Trophoblast cell (in vitro differentiated cells and primary cell): ENCODE data around the gene SLU7.
"Not testable (repeated sequence)": the region's sequence is repeated elsewhere in the genome, so short reads cannot be mapped to it uniquely, and the experiment has no call there.

Source experiments
- DNase-seq, 2 donors: peaks; one replicate each; pipeline ENCODE4 v3.0.0-alpha.2; 2016
- H2AFZ ChIP-seq: 2 replicates; pipeline ENCODE4 v1.6.1; 2013; ENCODE audit warnings: low read length, moderate library complexity, mild to moderate bottlenecking; ENCODE audit not compliant: insufficient read depth, poor library complexity
- H2AK5ac ChIP-seq: 2 replicates; pipeline ENCODE4 v1.6.1; 2013; ENCODE audit warnings: mild to moderate bottlenecking, low read length
- H2BK120ac ChIP-seq: 2 replicates; pipeline ENCODE4 v1.6.1; 2013; ENCODE audit warnings: low read length, mild to moderate bottlenecking, moderate library complexity; ENCODE audit not compliant: insufficient read depth, poor library complexity
- H2BK12ac ChIP-seq: 2 replicates; pipeline ENCODE4 v1.6.1; 2013; ENCODE audit warnings: mild to moderate bottlenecking, low read length, moderate library complexity
- H2BK5ac ChIP-seq: 2 replicates; pipeline ENCODE4 v1.6.1; 2013; ENCODE audit warnings: low read length, low read depth, moderate library complexity, mild to moderate bottlenecking; ENCODE audit not compliant: poor library complexity
- H3K14ac ChIP-seq: 2 replicates; pipeline ENCODE4 v1.6.1; 2013; ENCODE audit warnings: mild to moderate bottlenecking, low read length
- H3K18ac ChIP-seq: 2 replicates; pipeline ENCODE4 v1.6.1; 2013; ENCODE audit warnings: mild to moderate bottlenecking, low read length
- H3K23ac ChIP-seq: 2 replicates; pipeline ENCODE4 v1.6.1; 2013; ENCODE audit warnings: low read length
- H3K27ac ChIP-seq: 2 replicates; pipeline ENCODE4 v1.5.1; 2013; ENCODE audit warnings: low read depth, mild to moderate bottlenecking, inconsistent platforms, low read length, moderate library complexity
- H3K27me3 ChIP-seq: 2 replicates; pipeline ENCODE4 v1.6.1; 2013; ENCODE audit warnings: inconsistent platforms, mild to moderate bottlenecking, low read length, moderate library complexity; ENCODE audit not compliant: insufficient read depth
- H3K36me3 ChIP-seq, 2 experiments: 1 replicate in 1 of 2; 2 replicates in 1 of 2; pipeline ENCODE4 v1.6.1; 2013; ENCODE audit warnings: low read length in 2 of 2, mild to moderate bottlenecking in 2 of 2, moderate library complexity in 1 of 2; ENCODE audit not compliant: insufficient read depth in 2 of 2, control insufficient read depth in 1 of 2
- H3K4ac ChIP-seq: 2 replicates; pipeline ENCODE4 v1.6.1; 2013; ENCODE audit warnings: low read depth, mild to moderate bottlenecking, low read length, moderate library complexity
- H3K4me1 ChIP-seq, 2 experiments: 1 replicate in 1 of 2; 2 replicates in 1 of 2; pipeline ENCODE4 v1.6.1; 2013; ENCODE audit warnings: low read length in 2 of 2, mild to moderate bottlenecking in 2 of 2, moderate library complexity in 1 of 2; ENCODE audit not compliant: insufficient read depth in 2 of 2, control insufficient read depth in 1 of 2
- H3K4me2 ChIP-seq: 2 replicates; pipeline ENCODE4 v1.6.1; 2013; ENCODE audit warnings: inconsistent platforms, mild to moderate bottlenecking, low read length, moderate library complexity
- H3K4me3 ChIP-seq: 2 replicates; pipeline ENCODE4 v1.5.1; 2013; ENCODE audit warnings: mild to moderate bottlenecking, low read depth, low read length, inconsistent platforms
- H3K79me1 ChIP-seq: one replicate; pipeline ENCODE4 v1.6.1; 2013; ENCODE audit warnings: low read length
- H3K79me2 ChIP-seq: 2 replicates; pipeline ENCODE4 v1.6.1; 2013; ENCODE audit warnings: low read length, mild to moderate bottlenecking; ENCODE audit not compliant: control insufficient read depth, insufficient read depth, poor library complexity
- H3K9ac ChIP-seq: 2 replicates; pipeline ENCODE4 v1.6.1; 2013; ENCODE audit warnings: mild to moderate bottlenecking, low read length
- H3K9me3 ChIP-seq: 2 replicates; pipeline ENCODE4 v1.6.1; 2013; ENCODE audit warnings: low read depth, mild to moderate bottlenecking, control low read depth, inconsistent platforms, low read length; ENCODE audit not compliant: insufficient read depth
- H4K12ac ChIP-seq: 2 replicates; pipeline ENCODE4 v1.6.1; 2013; ENCODE audit warnings: low read depth, mild to moderate bottlenecking, low read length, moderate library complexity
- H4K8ac ChIP-seq: 2 replicates; pipeline ENCODE4 v1.6.1; 2013; ENCODE audit warnings: low read depth, mild to moderate bottlenecking, low read length, moderate library complexity
- H4K91ac ChIP-seq: one replicate; pipeline ENCODE4 v1.6.1; 2013; ENCODE audit warnings: low read depth, mild to moderate bottlenecking, low read length, moderate library complexity
- WGBS: extraction: QIAGEN DNeasy Blood & Tissue Kit; methylation state at CpG from one replicate; pipeline ENCODE4 v1.1.7; 2013; ENCODE audit warnings: missing lambda C conversion rate; ENCODE audit not compliant: insufficient read length, insufficient coverage; ENCODE audit errors: extremely low coverage; 5-methylcytosine and 5-hydroxymethylcytosine counted together

Gene SLU7

DNA sequence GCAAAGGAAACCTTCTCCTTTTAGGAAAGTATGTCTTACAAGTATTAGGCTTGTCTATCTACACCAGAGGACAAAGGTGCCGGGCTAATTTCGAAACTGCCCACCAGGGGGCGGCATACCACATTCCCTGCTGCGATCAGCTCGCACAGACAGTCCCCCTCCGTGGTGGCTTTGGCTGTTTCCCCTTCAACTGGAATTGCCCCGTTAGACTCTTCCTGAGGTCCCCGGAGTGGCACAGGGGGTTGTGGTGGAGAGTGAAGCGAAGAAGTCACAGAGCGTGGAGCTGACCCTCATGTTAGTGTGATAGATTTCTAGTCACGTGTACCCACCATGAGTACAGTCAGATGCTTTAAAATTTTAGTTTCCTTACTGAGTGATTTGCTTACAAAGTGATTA is 20.3 kb upstream of the SLU7 start:
- no peak overlapping the region for H3K9ac ChIP-seq
- peaks cover 0 to 1% of the 10 kb centered on the region in 2 experiments for H3K4me1 ChIP-seq
- H3K27ac ChIP-seq = no peak overlapping the region
- no peak overlapping the region for H4K91ac ChIP-seq
- H3K18ac ChIP-seq = no peak overlapping the region
- DNase-seq = peak; percentile 82 to 92
- no peaks in the 10 kb centered on the region for H3K79me1 ChIP-seq
- no peak overlapping the region for H2BK12ac ChIP-seq
- H3K23ac ChIP-seq = no peak overlapping the region
- H2BK120ac ChIP-seq = no peak overlapping the region
- no peaks in the 10 kb centered on the region for H3K9me3 ChIP-seq
- peak overlapping the region; percentile 28 for H3K4me2 ChIP-seq
- H3K36me3 ChIP-seq = no peaks in the 10 kb centered on the region
- H2AK5ac ChIP-seq = no peak overlapping the region
- H3K27me3 ChIP-seq = no peaks in the 10 kb centered on the region
- no CpG with 5 or more reads among the region's 11 CpGs for WGBS
- no peak overlapping the region for H2BK5ac ChIP-seq
- H3K79me2 ChIP-seq = no peaks in the 10 kb centered on the region
- H4K8ac ChIP-seq = no peak overlapping the region
- H2AFZ ChIP-seq = no peak overlapping the region
- no peak overlapping the region for H3K4ac ChIP-seq
- H3K4me3 ChIP-seq = no peak overlapping the region
- no peak overlapping the region for H4K12ac ChIP-seq
- no peak overlapping the region for H3K14ac ChIP-seq

DNA sequence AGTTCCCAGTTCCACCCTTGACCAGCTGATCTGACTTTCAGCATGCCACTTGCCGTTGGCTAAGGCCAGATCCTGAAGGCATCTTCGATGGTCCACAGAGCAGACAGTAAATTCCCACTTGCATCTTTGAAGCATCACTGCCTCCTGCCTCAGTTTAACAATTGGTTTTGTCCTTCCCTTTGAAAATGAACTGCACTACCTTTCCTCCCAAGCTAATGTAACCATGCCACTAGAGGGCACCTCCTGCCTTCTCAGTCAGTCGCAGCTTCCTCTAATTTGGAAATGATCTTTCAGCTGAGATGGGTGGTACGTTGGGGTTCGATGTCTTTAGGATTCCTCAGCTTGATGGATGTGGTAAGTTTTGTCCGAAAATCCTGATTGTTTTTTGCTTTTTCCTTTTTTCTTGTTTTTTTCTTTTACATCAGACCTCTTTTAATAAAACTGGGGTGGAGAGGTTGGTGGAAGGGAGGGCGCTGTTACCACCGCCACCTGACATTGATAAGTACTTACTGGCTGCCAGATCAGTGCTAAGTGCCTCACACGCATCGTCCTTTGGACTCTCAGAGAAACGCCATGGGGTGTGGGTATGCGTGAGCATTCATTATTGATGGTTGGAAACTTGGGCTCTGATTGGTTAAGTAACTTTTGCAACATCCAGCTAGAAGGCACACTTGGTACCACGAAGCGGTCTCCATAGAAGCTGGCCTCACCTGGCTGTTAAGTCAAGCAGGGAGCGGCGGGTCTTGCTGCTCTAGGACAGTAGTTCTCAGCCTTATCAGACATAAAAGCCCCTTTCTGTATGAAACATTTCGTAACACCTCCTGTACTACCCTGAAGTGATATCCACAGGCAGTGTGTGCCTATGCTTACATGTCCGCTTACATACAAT is 19.7 kb upstream of the SLU7 start:
- no peaks in the 10 kb centered on the region for H3K36me3 ChIP-seq
- no peaks in the 10 kb centered on the region for H3K79me1 ChIP-seq
- no peak overlapping the region for H3K14ac ChIP-seq
- no peak overlapping the region for H3K4ac ChIP-seq
- H3K9ac ChIP-seq = peak overlapping the region; percentile 14
- H3K27ac ChIP-seq = no peak overlapping the region
- peak; percentile 7 to 59 for DNase-seq
- peaks cover 0 to 1% of the 10 kb centered on the region in 2 experiments for H3K4me1 ChIP-seq
- no peak overlapping the region for H2BK120ac ChIP-seq
- H4K91ac ChIP-seq = no peak overlapping the region
- H3K4me2 ChIP-seq = peak overlapping the region; percentile 28
- H4K12ac ChIP-seq = no peak overlapping the region
- no peak overlapping the region for H2AFZ ChIP-seq
- H3K4me3 ChIP-seq = no peak overlapping the region
- H3K27me3 ChIP-seq = no peaks in the 10 kb centered on the region
- no CpG with 5 or more reads among the region's 18 CpGs for WGBS
- no peaks in the 10 kb centered on the region for H3K79me2 ChIP-seq
- H3K9me3 ChIP-seq = no peaks in the 10 kb centered on the region
- no peak overlapping the region for H2AK5ac ChIP-seq
- H3K23ac ChIP-seq = no peak overlapping the region
- no peak overlapping the region for H2BK12ac ChIP-seq
- no peak overlapping the region for H3K18ac ChIP-seq
- H2BK5ac ChIP-seq = no peak overlapping the region
- H4K8ac ChIP-seq = no peak overlapping the region

DNA sequence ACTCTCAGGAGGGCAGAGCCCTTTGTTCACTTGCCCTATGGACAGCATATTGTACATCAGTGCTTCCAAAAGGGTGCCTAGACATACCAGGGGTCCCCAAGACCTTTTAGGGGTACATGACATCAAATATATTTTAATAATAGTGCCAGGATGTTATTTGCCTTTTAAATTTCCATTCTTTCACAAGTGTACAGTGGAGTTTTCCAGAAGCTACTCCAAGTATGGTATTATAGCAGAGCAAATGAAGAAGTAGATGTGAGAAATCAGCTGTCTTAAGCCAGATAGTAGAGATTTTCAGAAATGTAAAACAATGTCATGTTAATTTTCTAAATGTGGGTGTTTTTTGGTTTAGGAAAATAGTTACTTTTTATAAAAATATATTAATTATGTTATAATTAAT is 18.4 kb upstream of the SLU7 start:
- no peak overlapping the region for H2BK120ac ChIP-seq
- H3K23ac ChIP-seq = no peak overlapping the region
- no peak for DNase-seq
- no peaks in the 10 kb centered on the region for H3K79me2 ChIP-seq
- no peak overlapping the region for H4K12ac ChIP-seq
- no peak overlapping the region for H2AFZ ChIP-seq
- no peak overlapping the region for H3K27ac ChIP-seq
- H3K79me1 ChIP-seq = no peaks in the 10 kb centered on the region
- H3K4me3 ChIP-seq = no peak overlapping the region
- H2BK5ac ChIP-seq = no peak overlapping the region
- no peak overlapping the region for H3K18ac ChIP-seq
- no peak overlapping the region for H2AK5ac ChIP-seq
- no peak overlapping the region for H3K4me2 ChIP-seq
- no peaks in the 10 kb centered on the region for H3K36me3 ChIP-seq
- H4K91ac ChIP-seq = no peak overlapping the region
- no peaks in the 10 kb centered on the region for H3K27me3 ChIP-seq
- no peaks in the 10 kb centered on the region for H3K9me3 ChIP-seq
- no peak overlapping the region for H3K14ac ChIP-seq
- peaks cover 0 to 1% of the 10 kb centered on the region in 2 experiments for H3K4me1 ChIP-seq
- H3K4ac ChIP-seq = no peak overlapping the region
- H2BK12ac ChIP-seq = no peak overlapping the region
- no peak overlapping the region for H4K8ac ChIP-seq
- no peak overlapping the region for H3K9ac ChIP-seq

DNA sequence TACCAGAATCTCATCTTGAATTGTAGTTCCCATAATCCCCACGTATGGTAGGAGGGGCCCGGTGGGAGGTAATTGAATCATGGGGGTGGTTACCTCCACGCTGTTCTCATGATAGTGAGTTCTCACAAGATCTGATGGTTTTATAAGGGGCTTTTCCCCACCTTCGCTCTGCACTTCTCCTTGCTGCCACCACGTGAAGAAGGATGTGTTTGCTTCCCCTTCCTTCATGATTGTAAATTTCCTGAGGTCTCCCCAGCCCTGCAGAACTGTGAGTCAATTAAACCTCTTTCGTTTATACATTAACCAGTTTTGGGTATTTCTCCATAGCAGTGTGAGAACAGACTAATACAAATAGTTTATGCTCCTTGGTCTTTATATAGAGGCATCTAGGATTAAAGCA is 17.8 kb upstream of the SLU7 start:
- H3K4me2 ChIP-seq, H2AK5ac ChIP-seq, H3K36me3 ChIP-seq, H2BK12ac ChIP-seq, H3K4me1 ChIP-seq, H2BK5ac ChIP-seq, H3K9me3 ChIP-seq, H3K4ac ChIP-seq, DNase-seq, H4K91ac ChIP-seq, H4K8ac ChIP-seq, H3K18ac ChIP-seq, H3K27ac ChIP-seq, H3K23ac ChIP-seq, H2BK120ac ChIP-seq, H4K12ac ChIP-seq, H3K79me2 ChIP-seq, H3K14ac ChIP-seq, H3K79me1 ChIP-seq, H3K4me3 ChIP-seq, H3K9ac ChIP-seq, H2AFZ ChIP-seq, H3K27me3 ChIP-seq: not testable (repeated sequence)
- WGBS = no CpG with 5 or more reads among the region's 6 CpGs
